WTC11 (cell line): Measurements from ENCODE around the gene PI4K2A. TPM values are rescaled to one million over a fixed set of nuclear protein-coding genes. Genes with fewer than 3 reads are reported as not detected.
A peak's percentile ranks its signal among the peaks of the same experiment; 100 is the strongest.

Experiments
- ATAC-seq: fragments of 200-7000 bp; cut with Tn5 transposase; 2 replicates; pipeline ENCODE4 v1.10.0; 2021; ENCODE audit warnings: mild to moderate bottlenecking, moderate library complexity
- CTCF ChIA-PET: fragments of 300-600 bp; sonication (Branson Sonifier 250); formaldehyde crosslinking; loops from one replicate; lab custom pipeline; 2021; ENCODE audit warnings: antibody characterized with exemption; lab: Charles Lee
- POLR2A ChIA-PET: fragments of 350-600 bp; sonication (Branson Sonifier 250); formaldehyde crosslinking; loops from one replicate; lab custom pipeline; 2021; ENCODE audit warnings: antibody characterized with exemption; lab: Charles Lee
- DNase-seq: peaks from one replicate; pipeline ENCODE4 v3.0.0; 2021; ENCODE audit warnings: low spot score
- H3K27ac Mint-ChIP-seq: 2 replicates; pipeline ENCODE4 v1.8.0; 2021; ENCODE audit warnings: mixed read lengths
- H3K27me3 Mint-ChIP-seq: 2 replicates; pipeline ENCODE4 v1.8.0; 2021; ENCODE audit warnings: low read depth, mild to moderate bottlenecking, moderate library complexity, mixed read lengths
- H3K36me3 Mint-ChIP-seq: 2 replicates; pipeline ENCODE4 v1.8.0; 2021; ENCODE audit warnings: mixed read lengths
- H3K4me1 Mint-ChIP-seq: 2 replicates; pipeline ENCODE4 v1.8.0; 2022; ENCODE audit warnings: mixed read lengths
- H3K4me3 Mint-ChIP-seq: 2 replicates; pipeline ENCODE4 v1.8.0; 2021; ENCODE audit warnings: mild to moderate bottlenecking, moderate library complexity, mixed read lengths
- H3K9me3 Mint-ChIP-seq: 2 replicates; pipeline ENCODE4 v1.8.0; 2021; ENCODE audit warnings: mixed read lengths
- ATF6 ChIP-seq: sonication (generic); formaldehyde crosslinking; IDR thresholded peaks from 2 replicates; pipeline ENCODE4 v1.8.1; 2023; ENCODE audit warnings: mild to moderate bottlenecking, missing genetic modification reagents
- CBFB ChIP-seq: sonication (generic); formaldehyde crosslinking; IDR thresholded peaks from 2 replicates; pipeline ENCODE4 v1.8.1; 2022; ENCODE audit warnings: mild to moderate bottlenecking, low read depth, missing genetic modification reagents
- ERG ChIP-seq: fragments of 250-450 bp; sonication (Bioruptor Pico); IDR thresholded peaks from 2 replicates; pipeline ENCODE4 v1.8.0; 2021; ENCODE audit warnings: mild to moderate bottlenecking
- FOXP1 ChIP-seq: sonication (generic); formaldehyde crosslinking; IDR thresholded peaks from 2 replicates; pipeline ENCODE4 v1.8.0; 2022; ENCODE audit warnings: missing genetic modification reagents, mild to moderate bottlenecking, moderate library complexity, borderline replicate concordance
- HMGXB4 ChIP-seq: sonication (generic); formaldehyde crosslinking; IDR thresholded peaks from 2 replicates; pipeline ENCODE4 v1.8.1; 2023; ENCODE audit warnings: mild to moderate bottlenecking, moderate library complexity, missing genetic modification reagents
- IRF2 ChIP-seq: sonication (generic); formaldehyde crosslinking; IDR thresholded peaks from 2 replicates; pipeline ENCODE4 v1.8.0; 2022; ENCODE audit warnings: low read depth, missing genetic modification reagents, borderline replicate concordance
- KAT7 ChIP-seq: sonication (generic); formaldehyde crosslinking; IDR thresholded peaks from 2 replicates; pipeline ENCODE4 v1.8.1; 2023; ENCODE audit warnings: missing genetic modification reagents, mild to moderate bottlenecking, borderline replicate concordance
- NR1H2 ChIP-seq: sonication (generic); formaldehyde crosslinking; IDR thresholded peaks from 2 replicates; pipeline ENCODE4 v1.9.0; 2021; ENCODE audit warnings: mild to moderate bottlenecking, moderate library complexity, missing genetic modification reagents
- RORB ChIP-seq: fragments of 250-450 bp; sonication (Bioruptor Pico); IDR thresholded peaks from 2 replicates; pipeline ENCODE4 v1.9.0; 2021; ENCODE audit warnings: mild to moderate bottlenecking
- SMAD4 ChIP-seq: sonication (generic); formaldehyde crosslinking; IDR thresholded peaks from 2 replicates; pipeline ENCODE4 v1.8.0; 2022; ENCODE audit warnings: mild to moderate bottlenecking, missing genetic modification reagents
- ZNF219 ChIP-seq: sonication (generic); formaldehyde crosslinking; IDR thresholded peaks from 2 replicates; pipeline ENCODE4 v1.8.0; 2023; ENCODE audit warnings: missing genetic modification reagents, mild to moderate bottlenecking, borderline replicate concordance
- ZNF317 ChIP-seq: sonication (generic); formaldehyde crosslinking; IDR thresholded peaks from 2 replicates; pipeline ENCODE4 v1.8.1; 2023; ENCODE audit warnings: low read depth, mild to moderate bottlenecking, moderate library complexity, missing genetic modification reagents, borderline replicate concordance
- total RNA-seq: library from RNA; stranded (reverse); gene quantifications from 3 replicates; pipeline ENCODE4 v1.2.3, GENCODE V29; 2021
- TF ChIP-seq, protein P1 (sequence below): sonication (generic); formaldehyde crosslinking; IDR thresholded peaks from 2 replicates; pipeline ENCODE4 v1.8.1; 2022; ENCODE audit warnings: low read depth, mild to moderate bottlenecking, moderate library complexity, missing genetic modification reagents, borderline replicate concordance
- TF ChIP-seq, protein P2 (sequence below): sonication (generic); formaldehyde crosslinking; IDR thresholded peaks from 2 replicates; pipeline ENCODE4 v1.8.0; 2023; ENCODE audit warnings: missing genetic modification reagents, mild to moderate bottlenecking, borderline replicate concordance
- TF ChIP-seq, protein P3 (sequence below): fragments of 250-450 bp; sonication (Bioruptor Pico); conservative IDR thresholded peaks from 2 replicates; pipeline ENCODE4 v1.9.0; 2021; ENCODE audit warnings: mild to moderate bottlenecking
- TF ChIP-seq, protein P4 (sequence below): sonication (generic); formaldehyde crosslinking; IDR thresholded peaks from 2 replicates; pipeline ENCODE4 v1.8.0; 2022; ENCODE audit warnings: missing genetic modification reagents
- TF ChIP-seq, protein P5 (sequence below): fragments of 250-450 bp; sonication (Bioruptor Pico); IDR thresholded peaks from 2 replicates; pipeline ENCODE4 v1.9.0; 2021; ENCODE audit warnings: mild to moderate bottlenecking

Gene PI4K2A
- total RNA-seq, 1 experiment from 2014 or later, result 19.5 TPM

DNA sequence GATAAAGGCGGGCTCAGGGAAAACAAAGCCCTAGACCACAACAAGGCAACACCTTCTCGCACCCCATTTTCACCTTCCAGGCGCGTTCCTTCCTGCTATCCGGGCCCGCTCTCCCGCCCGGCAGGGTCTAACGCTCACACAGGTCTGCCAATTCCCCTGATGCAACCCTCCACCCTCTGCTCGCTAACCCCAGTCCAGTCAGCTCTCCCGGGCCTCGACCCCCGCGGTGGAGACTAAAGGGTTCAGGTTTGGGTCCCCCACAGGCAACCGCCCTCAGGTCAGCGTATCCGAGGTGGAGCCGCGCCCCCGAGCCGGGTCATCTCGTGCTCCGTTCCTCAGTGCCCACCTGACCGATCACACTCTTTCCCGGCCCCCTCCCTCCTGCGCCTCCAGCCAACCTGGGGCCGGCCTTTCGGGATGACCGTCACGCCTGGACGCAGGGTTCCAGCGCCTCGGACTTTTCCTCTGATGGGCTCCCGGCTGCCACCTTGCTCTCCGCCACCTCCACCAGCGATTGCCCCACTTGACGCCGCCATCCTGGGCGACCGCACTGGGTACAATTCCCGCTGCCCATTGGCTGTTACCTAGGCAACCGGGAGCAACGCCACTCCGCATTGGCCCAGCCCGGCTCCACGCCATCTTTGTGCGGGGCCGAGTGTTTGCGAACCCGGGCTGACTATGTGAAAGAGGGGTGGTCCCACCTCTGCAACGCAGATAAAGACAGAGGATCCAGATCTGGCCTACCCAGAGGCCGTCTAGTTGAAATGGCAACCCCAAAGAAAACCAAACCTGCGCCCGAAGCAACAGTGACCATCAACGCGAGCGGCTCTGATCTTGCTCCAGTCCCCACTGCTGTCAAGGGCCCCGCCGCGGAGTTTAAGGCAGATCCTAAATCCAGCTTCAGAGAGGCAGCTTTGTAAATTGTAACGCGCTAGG is 7.3 kb upstream of the PI4K2A start, which contains the start of gene MORN4:
MORN4 (minus strand) TSS at position 552 of the 936 bp plus-strand sequence. CDS start 13,847 bp downstream, outside the sequence.
- Mint-ChIP-seq H3K4me1 (peaks cover 11% of the 10 kb centered on the region; the same call in 1 of the 2 replicates), H3K4me3 (peak within 1 kb of the TSS; percentile 98), H3K27me3 (no peaks in the 10 kb centered on the region), H3K36me3 (no peaks in the 10 kb centered on the region), H3K27ac (peak within 1 kb of the TSS; percentile 97), H3K9me3 (no peaks in the 10 kb centered on the region)
- ATAC-seq (peak; percentile 96), DNase-seq (peak; percentile 95)
- ChIA-PET CTCF (interaction anchor here (1.0 to 1.3 kb wide), 2 partner anchors 49 to 61 kb away, joined by 3 to 4 read pairs; partner anchors contain the start of genes ANKRD2 and HOGA1), POLR2A (no interaction called here)
- TF ChIP-seq ZNF317 (CRISPR knock-in tag) (no peak), ERG (CRISPR knock-in tag) (no peak), IRF2 (CRISPR knock-in tag) (no peak), KAT7 (CRISPR knock-in tag) (0 out of 2 replicates have a peak, but pooled peaks have one; percentile 71), FOXP1 (CRISPR knock-in tag) (no peak), HMGXB4 (CRISPR knock-in tag) (peak; percentile 37; the same call in 1 of the 2 replicates), ATF6 (no peak), CBFB (no peak), RORB (CRISPR knock-in tag) (no peak), NR1H2 (CRISPR knock-in tag) (no peak), SMAD4 (CRISPR knock-in tag) (no peak), ZNF219 (no peak)
- TF ChIP-seq, protein P1, sequence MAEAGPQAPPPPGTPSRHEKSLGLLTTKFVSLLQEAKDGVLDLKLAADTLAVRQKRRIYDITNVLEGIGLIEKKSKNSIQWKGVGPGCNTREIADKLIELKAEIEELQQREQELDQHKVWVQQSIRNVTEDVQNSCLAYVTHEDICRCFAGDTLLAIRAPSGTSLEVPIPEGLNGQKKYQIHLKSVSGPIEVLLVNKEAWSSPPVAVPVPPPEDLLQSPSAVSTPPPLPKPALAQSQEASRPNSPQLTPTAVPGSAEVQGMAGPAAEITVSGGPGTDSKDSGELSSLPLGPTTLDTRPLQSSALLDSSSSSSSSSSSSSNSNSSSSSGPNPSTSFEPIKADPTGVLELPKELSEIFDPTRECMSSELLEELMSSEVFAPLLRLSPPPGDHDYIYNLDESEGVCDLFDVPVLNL (CRISPR knock-in tag), result no peak
- TF ChIP-seq, protein P2, sequence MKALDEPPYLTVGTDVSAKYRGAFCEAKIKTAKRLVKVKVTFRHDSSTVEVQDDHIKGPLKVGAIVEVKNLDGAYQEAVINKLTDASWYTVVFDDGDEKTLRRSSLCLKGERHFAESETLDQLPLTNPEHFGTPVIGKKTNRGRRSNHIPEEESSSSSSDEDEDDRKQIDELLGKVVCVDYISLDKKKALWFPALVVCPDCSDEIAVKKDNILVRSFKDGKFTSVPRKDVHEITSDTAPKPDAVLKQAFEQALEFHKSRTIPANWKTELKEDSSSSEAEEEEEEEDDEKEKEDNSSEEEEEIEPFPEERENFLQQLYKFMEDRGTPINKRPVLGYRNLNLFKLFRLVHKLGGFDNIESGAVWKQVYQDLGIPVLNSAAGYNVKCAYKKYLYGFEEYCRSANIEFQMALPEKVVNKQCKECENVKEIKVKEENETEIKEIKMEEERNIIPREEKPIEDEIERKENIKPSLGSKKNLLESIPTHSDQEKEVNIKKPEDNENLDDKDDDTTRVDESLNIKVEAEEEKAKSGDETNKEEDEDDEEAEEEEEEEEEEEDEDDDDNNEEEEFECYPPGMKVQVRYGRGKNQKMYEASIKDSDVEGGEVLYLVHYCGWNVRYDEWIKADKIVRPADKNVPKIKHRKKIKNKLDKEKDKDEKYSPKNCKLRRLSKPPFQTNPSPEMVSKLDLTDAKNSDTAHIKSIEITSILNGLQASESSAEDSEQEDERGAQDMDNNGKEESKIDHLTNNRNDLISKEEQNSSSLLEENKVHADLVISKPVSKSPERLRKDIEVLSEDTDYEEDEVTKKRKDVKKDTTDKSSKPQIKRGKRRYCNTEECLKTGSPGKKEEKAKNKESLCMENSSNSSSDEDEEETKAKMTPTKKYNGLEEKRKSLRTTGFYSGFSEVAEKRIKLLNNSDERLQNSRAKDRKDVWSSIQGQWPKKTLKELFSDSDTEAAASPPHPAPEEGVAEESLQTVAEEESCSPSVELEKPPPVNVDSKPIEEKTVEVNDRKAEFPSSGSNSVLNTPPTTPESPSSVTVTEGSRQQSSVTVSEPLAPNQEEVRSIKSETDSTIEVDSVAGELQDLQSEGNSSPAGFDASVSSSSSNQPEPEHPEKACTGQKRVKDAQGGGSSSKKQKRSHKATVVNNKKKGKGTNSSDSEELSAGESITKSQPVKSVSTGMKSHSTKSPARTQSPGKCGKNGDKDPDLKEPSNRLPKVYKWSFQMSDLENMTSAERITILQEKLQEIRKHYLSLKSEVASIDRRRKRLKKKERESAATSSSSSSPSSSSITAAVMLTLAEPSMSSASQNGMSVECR (CRISPR knock-in tag), result peak; percentile 23; the same call in 1 of the 2 replicates
- TF ChIP-seq, protein P3, sequence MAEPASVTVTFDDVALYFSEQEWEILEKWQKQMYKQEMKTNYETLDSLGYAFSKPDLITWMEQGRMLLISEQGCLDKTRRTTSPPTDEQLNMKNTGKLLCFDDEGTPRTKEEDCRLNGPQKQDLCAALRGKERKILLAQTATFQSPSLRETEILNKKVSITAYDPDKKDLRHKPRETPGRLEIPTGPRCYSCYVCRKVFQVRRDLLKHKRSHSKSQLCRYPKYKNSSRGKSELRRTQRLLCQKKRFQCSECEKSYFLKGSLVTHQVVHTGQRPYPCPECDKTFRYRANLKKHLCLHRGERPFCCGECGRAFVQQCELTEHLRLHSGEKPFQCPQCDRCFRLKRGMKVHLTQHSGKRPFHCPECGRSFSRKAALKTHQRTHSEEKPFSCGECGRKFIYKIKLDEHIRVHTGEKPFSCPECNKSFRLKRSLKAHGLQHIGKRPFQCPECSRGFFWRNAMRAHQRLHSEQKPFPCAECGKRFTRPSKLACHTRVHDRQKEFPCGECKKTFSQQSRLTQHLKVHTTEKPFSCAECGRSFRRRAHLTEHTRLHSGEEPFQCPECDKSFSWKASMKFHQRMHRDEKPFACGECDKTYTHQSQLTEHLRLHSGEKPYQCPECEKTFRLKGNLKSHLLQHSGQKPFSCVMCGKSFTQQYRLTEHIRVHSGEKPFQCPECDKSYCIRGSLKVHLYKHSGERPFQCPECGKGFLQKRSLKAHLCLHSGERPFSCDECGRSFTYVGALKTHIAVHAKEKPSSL, result no peak
- TF ChIP-seq, protein P4, sequence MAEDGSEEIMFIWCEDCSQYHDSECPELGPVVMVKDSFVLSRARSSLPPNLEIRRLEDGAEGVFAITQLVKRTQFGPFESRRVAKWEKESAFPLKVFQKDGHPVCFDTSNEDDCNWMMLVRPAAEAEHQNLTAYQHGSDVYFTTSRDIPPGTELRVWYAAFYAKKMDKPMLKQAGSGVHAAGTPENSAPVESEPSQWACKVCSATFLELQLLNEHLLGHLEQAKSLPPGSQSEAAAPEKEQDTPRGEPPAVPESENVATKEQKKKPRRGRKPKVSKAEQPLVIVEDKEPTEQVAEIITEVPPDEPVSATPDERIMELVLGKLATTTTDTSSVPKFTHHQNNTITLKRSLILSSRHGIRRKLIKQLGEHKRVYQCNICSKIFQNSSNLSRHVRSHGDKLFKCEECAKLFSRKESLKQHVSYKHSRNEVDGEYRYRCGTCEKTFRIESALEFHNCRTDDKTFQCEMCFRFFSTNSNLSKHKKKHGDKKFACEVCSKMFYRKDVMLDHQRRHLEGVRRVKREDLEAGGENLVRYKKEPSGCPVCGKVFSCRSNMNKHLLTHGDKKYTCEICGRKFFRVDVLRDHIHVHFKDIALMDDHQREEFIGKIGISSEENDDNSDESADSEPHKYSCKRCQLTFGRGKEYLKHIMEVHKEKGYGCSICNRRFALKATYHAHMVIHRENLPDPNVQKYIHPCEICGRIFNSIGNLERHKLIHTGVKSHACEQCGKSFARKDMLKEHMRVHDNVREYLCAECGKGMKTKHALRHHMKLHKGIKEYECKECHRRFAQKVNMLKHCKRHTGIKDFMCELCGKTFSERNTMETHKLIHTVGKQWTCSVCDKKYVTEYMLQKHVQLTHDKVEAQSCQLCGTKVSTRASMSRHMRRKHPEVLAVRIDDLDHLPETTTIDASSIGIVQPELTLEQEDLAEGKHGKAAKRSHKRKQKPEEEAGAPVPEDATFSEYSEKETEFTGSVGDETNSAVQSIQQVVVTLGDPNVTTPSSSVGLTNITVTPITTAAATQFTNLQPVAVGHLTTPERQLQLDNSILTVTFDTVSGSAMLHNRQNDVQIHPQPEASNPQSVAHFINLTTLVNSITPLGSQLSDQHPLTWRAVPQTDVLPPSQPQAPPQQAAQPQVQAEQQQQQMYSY, result no peak; the same call in 1 of the 2 replicates
- TF ChIP-seq, protein P5, sequence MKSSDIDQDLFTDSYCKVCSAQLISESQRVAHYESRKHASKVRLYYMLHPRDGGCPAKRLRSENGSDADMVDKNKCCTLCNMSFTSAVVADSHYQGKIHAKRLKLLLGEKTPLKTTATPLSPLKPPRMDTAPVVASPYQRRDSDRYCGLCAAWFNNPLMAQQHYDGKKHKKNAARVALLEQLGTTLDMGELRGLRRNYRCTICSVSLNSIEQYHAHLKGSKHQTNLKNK (CRISPR knock-in tag), result no peak
